PC-9 (cell line): ENCODE data around the gene EPHB1. TPM values are rescaled to one million over a fixed set of nuclear protein-coding genes. Genes with fewer than 3 reads are reported as not detected.

Experiments used
- BruUV-seq: library from RNA; stranded (reverse); fragments of 400-500 nt; replicated peaks from 2 replicates; lab custom pipeline; 2021; lab: Mats Ljungman, UMichigan
- CTCF ChIA-PET: fragments of 300-600 bp; sonication (Branson Sonifier 250); formaldehyde crosslinking; loops from one replicate; lab custom pipeline; 2022; ENCODE audit warnings: antibody characterized with exemption; lab: Charles Lee
- POLR2A ChIA-PET: fragments of 300-600 bp; sonication (Branson Sonifier 250); formaldehyde crosslinking; loops from one replicate; lab custom pipeline; 2022; ENCODE audit warnings: antibody characterized with exemption; ENCODE audit not compliant: unreplicated experiment; lab: Charles Lee
- DNase-seq, 2 experiments: peaks; one replicate each; pipeline versions ENCODE4 v3.0.0 to v3.0.0-alpha.2; 2015 to 2022; ENCODE audit warnings: mixed read lengths in 1 of 2
- H2AFZ ChIP-seq: fragments of 200-600 bp; sonication (generic); 2 replicates; pipeline ENCODE4 v1.8.1; 2017; ENCODE audit warnings: antibody characterized with exemption
- H3F3A ChIP-seq: fragments of 200-600 bp; sonication (generic); 2 replicates; pipeline ENCODE4 v1.8.1; 2017; ENCODE audit warnings: antibody characterized with exemption, mild to moderate bottlenecking, low read depth; ENCODE audit not compliant: insufficient read depth
- H3K27ac ChIP-seq: fragments of 200-600 bp; sonication (generic); 2 replicates; pipeline ENCODE4 v1.6.1; 2016; ENCODE audit warnings: mixed run types
- H3K27me3 ChIP-seq: fragments of 200-600 bp; sonication (generic); 2 replicates; pipeline ENCODE4 v1.6.1; 2016; ENCODE audit warnings: low read depth, mixed run types; ENCODE audit not compliant: insufficient read depth
- H3K36me3 ChIP-seq: fragments of 200-600 bp; sonication (generic); 2 replicates; pipeline ENCODE4 v1.6.1; 2016; ENCODE audit warnings: low read depth, mixed run types
- H3K4me1 ChIP-seq: fragments of 200-600 bp; sonication (generic); replicated peaks from 2 replicates; pipeline ENCODE4 v1.6.1; 2016; ENCODE audit warnings: mixed run types; ENCODE audit not compliant: insufficient read depth
- H3K4me2 ChIP-seq: fragments of 200-600 bp; sonication (generic); 2 replicates; pipeline ENCODE4 v1.6.1; 2017; ENCODE audit warnings: mixed run types
- H3K4me3 ChIP-seq: fragments of 200-600 bp; sonication (generic); 2 replicates; pipeline ENCODE4 v1.6.1; 2016; ENCODE audit warnings: mixed run types
- H3K79me2 ChIP-seq: fragments of 200-600 bp; sonication (generic); 2 replicates; pipeline ENCODE4 v1.6.1; 2017; ENCODE audit warnings: low read depth, mixed run types
- H3K9me2 ChIP-seq: fragments of 200-600 bp; sonication (generic); 2 replicates; pipeline ENCODE4 v1.8.1; 2017; ENCODE audit warnings: mild to moderate bottlenecking; ENCODE audit not compliant: insufficient read depth
- H3K9me3 ChIP-seq: fragments of 200-600 bp; sonication (generic); 2 replicates; pipeline ENCODE4 v1.8.1; 2016; ENCODE audit warnings: low read depth; ENCODE audit not compliant: insufficient read depth
- H4K20me1 ChIP-seq: fragments of 200-600 bp; sonication (generic); 2 replicates; pipeline ENCODE4 v1.8.1; 2017; ENCODE audit not compliant: insufficient read depth
- CTCF ChIP-seq: fragments of 200-600 bp; sonication (generic); conservative IDR thresholded peaks from 2 replicates; pipeline ENCODE4 v1.6.1; 2017; ENCODE audit warnings: mixed run types, antibody characterized with exemption, mild to moderate bottlenecking, moderate library complexity
- EZH2 ChIP-seq: fragments of 200-600 bp; sonication (generic); IDR thresholded peaks from 2 replicates; pipeline ENCODE4 v1.8.0; 2017; ENCODE audit warnings: antibody characterized with exemption, low read depth
- intact Hi-C: fragments of 100-400 bp; cut with micrococcal nuclease; formaldehyde crosslinking; loops from one replicate; pipeline ENCODE4 v1.10.0; 2022; ENCODE audit not compliant: unreplicated experiment
- total RNA-seq: library from RNA; stranded (reverse); gene quantifications from 2 replicates; pipeline ENCODE4 v1.2.3, GENCODE V29; 2021

EPHB1 gene
- total RNA-seq, 1 experiment from 2014 or later, result 0.15 TPM

- CTCF ChIA-PET, result no interaction called here
- H3F3A ChIP-seq, result no peaks in the 10 kb centered on the region
Observed at GRCh38 chr3:134817297-134817696, 22.2 kb downstream of the EPHB1 start.

GRCh38 chr3:134820994-134821393 lies 25.9 kb downstream of the EPHB1 start:
- no peaks in the 10 kb centered on the region for H3K36me3 ChIP-seq
- H3F3A ChIP-seq, result no peaks in the 10 kb centered on the region
- no peaks in the 10 kb centered on the region for H3K9me3 ChIP-seq
- H3K27ac ChIP-seq, result no peak overlapping the region
- no peak overlapping the region for H3K4me2 ChIP-seq
- H3K27me3 ChIP-seq, result peaks cover 43% of the 10 kb centered on the region
- no peak for DNase-seq
- ChIA-PET CTCF (no interaction called here), POLR2A (no interaction called here)
- intact Hi-C loops, result no loop called here
- BruUV-seq, result no TSS peak
- H3K9me2 ChIP-seq, result no peaks in the 10 kb centered on the region
- no peak overlapping the region for H3K4me3 ChIP-seq
- no peak overlapping the region for H2AFZ ChIP-seq
- H3K79me2 ChIP-seq, result no peaks in the 10 kb centered on the region
- no peaks in the 10 kb centered on the region for H4K20me1 ChIP-seq
- TF ChIP-seq CTCF (no peak), EZH2 (no peak)
- H3K4me1 ChIP-seq, result no peaks in the 10 kb centered on the region

More at GRCh38 chr3:134817297-134817696, 22.2 kb downstream of the EPHB1 start:
- Histone ChIP-seq H3K9me3 (no peaks in the 10 kb centered on the region), H3K27ac (no peak overlapping the region), H3K4me2 (no peak overlapping the region), H3K9me2 (no peaks in the 10 kb centered on the region), H3K79me2 (no peaks in the 10 kb centered on the region), H3K27me3 (peaks cover 46% of the 10 kb centered on the region), H3K4me3 (no peak overlapping the region), H2AFZ (no peak overlapping the region), H4K20me1 (no peaks in the 10 kb centered on the region), H3K36me3 (no peaks in the 10 kb centered on the region), H3K4me1 (no peaks in the 10 kb centered on the region)
- POLR2A ChIA-PET, result interaction anchor here (0.6 kb wide), 1 partner anchor 17 kb away, joined by 3 read pairs; no protein-coding TSS in a partner anchor
- DNase-seq, result no peak
- no TSS peak for BruUV-seq
- intact Hi-C loops, result no loop called here
- TF ChIP-seq EZH2 (no peak), CTCF (no peak)

- Histone ChIP-seq H3F3A (no peaks in the 10 kb centered on the region), H3K27ac (no peak overlapping the region), H3K4me1 (no peaks in the 10 kb centered on the region), H3K27me3 (peaks cover 40% of the 10 kb centered on the region), H2AFZ (no peak overlapping the region), H3K4me3 (no peak overlapping the region), H4K20me1 (no peaks in the 10 kb centered on the region), H3K9me3 (no peaks in the 10 kb centered on the region), H3K9me2 (no peaks in the 10 kb centered on the region), H3K4me2 (no peak overlapping the region), H3K36me3 (no peaks in the 10 kb centered on the region), H3K79me2 (no peaks in the 10 kb centered on the region)
- ChIA-PET POLR2A (no interaction called here), CTCF (no interaction called here)
- BruUV-seq, result no TSS peak
- no peak for TF ChIP-seq EZH2
- no peak for TF ChIP-seq CTCF
- intact Hi-C loops, result no loop called here
- DNase-seq, result no peak
Observed at GRCh38 chr3:134822090-134822489, 27.0 kb downstream of the EPHB1 start.
